Measurements from ENCODE around the gene PLSCR3. TPM values are rescaled to one million over a fixed set of nuclear protein-coding genes. Genes with fewer than 3 reads are reported as not detected.

The PLSCR3 gene
- total RNA-seq, 2 donors from 2014 or later = 11.0 to 12.0 TPM

DNA sequence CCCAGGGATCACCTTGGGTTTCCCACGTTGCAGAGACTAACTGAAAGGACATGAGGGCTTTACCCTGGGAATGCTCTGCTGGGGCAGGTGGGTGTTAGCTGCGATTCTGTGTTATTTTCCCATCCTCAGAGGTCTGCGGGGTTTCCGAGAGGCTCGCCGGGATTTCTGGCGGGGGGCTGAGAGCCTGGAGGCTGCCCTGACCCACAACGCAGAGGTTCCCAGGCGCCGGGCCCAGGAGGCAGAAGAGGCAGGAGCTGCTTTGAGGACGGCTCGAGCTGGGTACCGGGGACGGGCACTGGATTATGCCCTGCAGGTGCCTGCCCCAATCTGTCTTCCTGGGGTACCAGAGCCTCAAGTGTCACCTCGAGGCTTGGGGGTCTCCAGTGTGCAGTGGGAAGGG is 51.1 kb downstream of the PLSCR3 start:
- Histone ChIP-seq H3K9ac (ENCODE audit: low read depth in 2 of 2, low read length in 2 of 2) (no peak overlapping the region), H3K36me3 (no peaks in the 10 kb centered on the region), H3K9me3 (no peaks in the 10 kb centered on the region), H3K4me3 (no peak overlapping the region), H3K27ac (no peak overlapping the region), H3K4me1 (no peaks in the 10 kb centered on the region), H3K27me3 (no peaks in the 10 kb centered on the region)
- TF ChIP-seq, protein P1, sequence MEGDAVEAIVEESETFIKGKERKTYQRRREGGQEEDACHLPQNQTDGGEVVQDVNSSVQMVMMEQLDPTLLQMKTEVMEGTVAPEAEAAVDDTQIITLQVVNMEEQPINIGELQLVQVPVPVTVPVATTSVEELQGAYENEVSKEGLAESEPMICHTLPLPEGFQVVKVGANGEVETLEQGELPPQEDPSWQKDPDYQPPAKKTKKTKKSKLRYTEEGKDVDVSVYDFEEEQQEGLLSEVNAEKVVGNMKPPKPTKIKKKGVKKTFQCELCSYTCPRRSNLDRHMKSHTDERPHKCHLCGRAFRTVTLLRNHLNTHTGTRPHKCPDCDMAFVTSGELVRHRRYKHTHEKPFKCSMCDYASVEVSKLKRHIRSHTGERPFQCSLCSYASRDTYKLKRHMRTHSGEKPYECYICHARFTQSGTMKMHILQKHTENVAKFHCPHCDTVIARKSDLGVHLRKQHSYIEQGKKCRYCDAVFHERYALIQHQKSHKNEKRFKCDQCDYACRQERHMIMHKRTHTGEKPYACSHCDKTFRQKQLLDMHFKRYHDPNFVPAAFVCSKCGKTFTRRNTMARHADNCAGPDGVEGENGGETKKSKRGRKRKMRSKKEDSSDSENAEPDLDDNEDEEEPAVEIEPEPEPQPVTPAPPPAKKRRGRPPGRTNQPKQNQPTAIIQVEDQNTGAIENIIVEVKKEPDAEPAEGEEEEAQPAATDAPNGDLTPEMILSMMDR (IDR thresholded peaks at IDR 0.05) = no peak
- no peak for DNase-seq
- intact Hi-C loops (cut with DNase I) = no loop called here

DNA sequence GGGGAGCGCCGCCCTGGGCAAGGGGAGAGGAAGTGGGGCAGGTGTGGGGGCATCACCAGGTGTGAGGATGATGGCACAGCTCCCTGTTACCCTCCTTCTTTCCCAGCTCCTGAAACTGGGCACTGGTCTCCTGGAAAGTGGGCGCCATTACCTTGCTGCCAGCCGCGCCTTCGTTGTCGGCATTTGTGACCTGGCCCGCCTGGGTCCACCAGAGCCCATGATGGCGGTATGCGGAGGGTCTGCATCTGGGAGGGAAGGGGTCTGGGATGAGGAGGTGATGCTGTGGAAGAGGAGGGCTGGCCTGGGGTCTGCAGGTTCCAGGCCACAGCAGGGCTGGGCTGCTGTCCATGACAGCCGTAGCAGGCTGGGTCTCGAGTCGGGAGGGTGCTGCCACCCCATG is 52.5 kb downstream of the PLSCR3 start:
- Histone ChIP-seq H3K9ac (ENCODE audit: low read depth in 2 of 2, low read length in 2 of 2) (no peak overlapping the region), H3K9me3 (no peaks in the 10 kb centered on the region)
- intact Hi-C loops (cut with DNase I) = no loop called here

DNA sequence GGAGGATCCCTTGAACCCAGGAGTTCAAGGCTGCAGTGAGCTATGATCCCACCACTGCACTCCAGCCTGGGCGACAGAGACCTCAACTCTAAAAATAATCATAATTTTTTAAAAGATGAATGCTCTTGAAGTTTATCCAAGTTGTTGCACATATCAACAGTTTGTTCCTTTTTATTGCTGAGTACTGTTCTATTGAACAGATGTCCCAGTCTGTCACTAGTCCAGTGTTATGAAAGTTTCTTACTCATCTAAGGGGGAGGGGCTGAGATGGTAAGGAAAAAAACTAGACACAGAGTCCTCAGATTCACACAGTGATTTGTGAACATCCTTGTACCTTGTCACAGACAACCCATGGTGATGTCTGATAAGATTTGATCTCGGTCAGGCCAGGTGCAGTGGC is 54.1 kb downstream of the PLSCR3 start:
- TF ChIP-seq, protein P1 (IDR thresholded peaks at IDR 0.05) = no peak
- H3K27me3 ChIP-seq = no peaks in the 10 kb centered on the region

More for the DNA sequence above, 52.5 kb downstream of the PLSCR3 start:
- Histone ChIP-seq H3K27me3 (no peaks in the 10 kb centered on the region), H3K36me3 (no peaks in the 10 kb centered on the region), H3K4me1 (no peaks in the 10 kb centered on the region), H3K27ac (no peak overlapping the region), H3K4me3 (no peak overlapping the region)
- TF ChIP-seq, protein P1 (IDR thresholded peaks at IDR 0.05) = no peak
- no peak for DNase-seq

More for the DNA sequence above, 54.1 kb downstream of the PLSCR3 start:
- no peak overlapping the region for H3K4me3 ChIP-seq
- intact Hi-C loops (cut with DNase I) = no loop called here
- H3K4me1 ChIP-seq = no peaks in the 10 kb centered on the region
- H3K27ac ChIP-seq = no peak overlapping the region
- H3K36me3 ChIP-seq = no peaks in the 10 kb centered on the region
- H3K9me3 ChIP-seq = no peaks in the 10 kb centered on the region
- no peak overlapping the region for H3K9ac ChIP-seq (ENCODE audit: low read depth in 2 of 2, low read length in 2 of 2)
- DNase-seq = no peak

Other genes with a start within 250 kb of the PLSCR3 start
- 1 to 10 TPM in 1 of 2 donors, under 1 TPM in 1; 0.47 to 1.1 TPM for gene ASGR1, start 215.2 kb downstream of the PLSCR3 start, total RNA-seq
- gene DLG4, start 174.7 kb downstream of the PLSCR3 start, total RNA-seq = 1 to 10 TPM; 4.8 to 5.6 TPM
- gene ACADVL, start 174.6 kb downstream of the PLSCR3 start, total RNA-seq = 100 to 1,000 TPM; 606 to 859 TPM
- gene DVL2, start 160.0 kb downstream of the PLSCR3 start, total RNA-seq = 10 to 100 TPM; 32.4 to 42.4 TPM
- 10 to 100 TPM; 29.8 to 38.6 TPM for gene PHF23, start 155.1 kb downstream of the PLSCR3 start, total RNA-seq
- gene GABARAP, start 152.1 kb downstream of the PLSCR3 start, total RNA-seq = 100 to 1,000 TPM; 378 to 513 TPM
- gene CTDNEP1, start 142.8 kb downstream of the PLSCR3 start, total RNA-seq = 100 to 1,000 TPM; 124 to 145 TPM
- gene ELP5, start 142.3 kb downstream of the PLSCR3 start, total RNA-seq = 10 to 100 TPM; 34.4 to 77.9 TPM
- gene CLDN7, start 132.0 kb downstream of the PLSCR3 start, total RNA-seq = 100 to 1,000 TPM; 798 to 919 TPM
- gene SLC2A4, start 112.8 kb downstream of the PLSCR3 start, total RNA-seq = 1 to 10 TPM; 1.9 to 5.7 TPM
- gene YBX2, start 99.9 kb downstream of the PLSCR3 start, total RNA-seq = 10 to 100 TPM; 22.1 to 40.4 TPM
- gene EIF5A, start 86.9 kb downstream of the PLSCR3 start, total RNA-seq = 100 to 1,000 TPM; 367 to 917 TPM
- gene GPS2, start 79.2 kb downstream of the PLSCR3 start, total RNA-seq = 10 to 100 TPM; 53.8 to 85.7 TPM
- gene NEURL4, start 65.2 kb downstream of the PLSCR3 start, total RNA-seq = 10 to 100 TPM; 30.2 to 55.8 TPM
- gene ACAP1, start 58.0 kb downstream of the PLSCR3 start, total RNA-seq = 10 to 100 TPM in 1 of 2 donors, 1 to 10 TPM in 1; 7.4 to 12.1 TPM
- gene KCTD11, start 42.4 kb downstream of the PLSCR3 start, total RNA-seq = 10 to 100 TPM in 1 of 2 donors, 1 to 10 TPM in 1; 5.6 to 12.6 TPM
- gene TMEM95, start 39.4 kb downstream of the PLSCR3 start, total RNA-seq = not detected
- gene TNK1, start 13.4 kb downstream of the PLSCR3 start, total RNA-seq = 10 to 100 TPM; 18.0 to 22.6 TPM
- gene TMEM256, start 9.6 kb upstream of the PLSCR3 start, total RNA-seq = 100 to 1,000 TPM in 1 of 2 donors, 10 to 100 TPM in 1; 88.2 to 101 TPM
- 1 to 10 TPM; 2.5 to 5.0 TPM for gene NLGN2, start 13.3 kb upstream of the PLSCR3 start, total RNA-seq
- not detected for gene SPEM1, start 25.8 kb upstream of the PLSCR3 start, total RNA-seq
- not detected for gene SPEM2, start 31.1 kb upstream of the PLSCR3 start, total RNA-seq
- not detected for gene SPEM3, start 34.3 kb upstream of the PLSCR3 start, total RNA-seq
- 10 to 100 TPM; 20.4 to 20.6 TPM for gene TMEM102, start 40.9 kb upstream of the PLSCR3 start, total RNA-seq
- gene FGF11, start 45.0 kb upstream of the PLSCR3 start, total RNA-seq = 1 to 10 TPM; 1.2 to 1.6 TPM
- gene CHRNB1, start 50.5 kb upstream of the PLSCR3 start, total RNA-seq = 1 to 10 TPM; 4.3 to 6.1 TPM
- gene ZBTB4, start 85.1 kb upstream of the PLSCR3 start, total RNA-seq = 10 to 100 TPM; 12.9 to 26.7 TPM
- not detected for gene SLC35G6, start 86.9 kb upstream of the PLSCR3 start, total RNA-seq
- gene POLR2A, start 89.8 kb upstream of the PLSCR3 start, total RNA-seq = 100 to 1,000 TPM in 1 of 2 donors, 10 to 100 TPM in 1; 73.5 to 137 TPM
- gene TNFSF12, start 154.5 kb upstream of the PLSCR3 start, total RNA-seq = 10 to 100 TPM; 11.4 to 18.3 TPM
- gene TNFSF13, start 164.2 kb upstream of the PLSCR3 start, total RNA-seq = 100 to 1,000 TPM in 1 of 2 donors, 10 to 100 TPM in 1; 67.5 to 125 TPM
- gene SENP3, start 167.4 kb upstream of the PLSCR3 start, total RNA-seq = 10 to 100 TPM; 25.7 to 56.6 TPM
- gene CD68, start 185.1 kb upstream of the PLSCR3 start, total RNA-seq = 10 to 100 TPM; 37.7 to 56.6 TPM
- 100 to 1,000 TPM in 1 of 2 donors, 10 to 100 TPM in 1; 80.1 to 111 TPM for gene MPDU1, start 189.3 kb upstream of the PLSCR3 start, total RNA-seq
- gene SOX15, start 195.6 kb upstream of the PLSCR3 start, total RNA-seq = 1 to 10 TPM in 1 of 2 donors, under 1 TPM in 1; 0.61 to 1.0 TPM
- gene FXR2, start 220.4 kb upstream of the PLSCR3 start, total RNA-seq = 10 to 100 TPM; 24.9 to 27.4 TPM
- 10 to 100 TPM; 55.3 to 77.3 TPM for gene SAT2, start 233.3 kb upstream of the PLSCR3 start, total RNA-seq
- gene SHBG, start 235.6 kb upstream of the PLSCR3 start, total RNA-seq = under 1 TPM; 0.42 to 0.64 TPM

All from colonic mucosa (tissue), 4 donors.